Omental fat pad (tissue), 4 donors: ENCODE measurements around the gene COQ8B. TPM values are rescaled to one million over a fixed set of nuclear protein-coding genes. Genes with fewer than 3 reads are reported as not detected.

Experiments used
- ATAC-seq: fragments of 150-250 bp; one replicate; pipeline ENCODE4 v1.9.1; 2016; ENCODE audit warnings: mild to moderate bottlenecking, moderate library complexity; ENCODE audit not compliant: low FRiP score
- DNase-seq: peaks from one replicate; pipeline ENCODE4 v3.0.0-alpha.2; 2019; ENCODE audit warnings: low spot score
- total RNA-seq, 4 donors: library from RNA; depleted of rRNA; stranded (reverse); fragments of >200 nt; gene quantifications; one replicate each; pipeline ENCODE4 v1.1.0, GENCODE V29; 2016
- TF ChIP-seq, protein P1 (sequence below), 3 donors: fragments of 450-650 bp; IDR thresholded peaks; one replicate each; pipeline ENCODE4 v1.5.1; 2016 to 2017; ENCODE audit warnings: antibody characterized with exemption in 3 of 3, mild to moderate bottlenecking in 3 of 3, moderate library complexity in 2 of 3

The COQ8B gene
- total RNA-seq, 4 donors from 2014 or later, result 22.1 to 38.8 (median 28.1) TPM

DNA sequence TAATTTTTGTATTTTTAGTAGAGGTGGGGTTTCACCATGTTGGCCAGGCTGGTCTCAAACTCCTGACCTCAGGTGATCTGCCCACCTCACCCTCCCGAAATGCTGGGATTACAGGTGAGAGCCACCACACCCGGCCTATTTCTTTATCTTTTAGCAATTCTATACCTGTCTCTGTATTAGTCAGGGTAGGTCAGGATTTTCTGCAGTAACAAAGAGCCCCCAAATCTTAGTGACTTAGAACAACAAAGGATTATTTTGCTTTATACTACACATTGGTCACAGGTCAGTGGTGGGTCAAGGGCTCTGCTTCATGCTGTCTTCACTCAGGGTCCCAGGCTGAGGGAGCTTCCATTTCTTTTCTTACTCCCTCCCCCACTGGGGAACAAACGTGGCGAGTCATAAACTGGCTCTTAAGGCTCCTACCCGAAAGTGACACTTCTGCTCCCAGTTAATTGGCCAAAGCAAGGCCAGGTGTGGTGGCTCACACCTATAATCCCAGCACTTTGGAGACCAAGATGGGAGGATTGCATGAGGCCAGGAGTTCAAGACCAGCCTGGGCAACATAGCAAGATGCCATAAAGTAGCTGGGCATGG lies 7.1 kb upstream of the COQ8B start:
- DNase-seq (no peak), ATAC-seq (no peak)
- TF ChIP-seq, protein P1, sequence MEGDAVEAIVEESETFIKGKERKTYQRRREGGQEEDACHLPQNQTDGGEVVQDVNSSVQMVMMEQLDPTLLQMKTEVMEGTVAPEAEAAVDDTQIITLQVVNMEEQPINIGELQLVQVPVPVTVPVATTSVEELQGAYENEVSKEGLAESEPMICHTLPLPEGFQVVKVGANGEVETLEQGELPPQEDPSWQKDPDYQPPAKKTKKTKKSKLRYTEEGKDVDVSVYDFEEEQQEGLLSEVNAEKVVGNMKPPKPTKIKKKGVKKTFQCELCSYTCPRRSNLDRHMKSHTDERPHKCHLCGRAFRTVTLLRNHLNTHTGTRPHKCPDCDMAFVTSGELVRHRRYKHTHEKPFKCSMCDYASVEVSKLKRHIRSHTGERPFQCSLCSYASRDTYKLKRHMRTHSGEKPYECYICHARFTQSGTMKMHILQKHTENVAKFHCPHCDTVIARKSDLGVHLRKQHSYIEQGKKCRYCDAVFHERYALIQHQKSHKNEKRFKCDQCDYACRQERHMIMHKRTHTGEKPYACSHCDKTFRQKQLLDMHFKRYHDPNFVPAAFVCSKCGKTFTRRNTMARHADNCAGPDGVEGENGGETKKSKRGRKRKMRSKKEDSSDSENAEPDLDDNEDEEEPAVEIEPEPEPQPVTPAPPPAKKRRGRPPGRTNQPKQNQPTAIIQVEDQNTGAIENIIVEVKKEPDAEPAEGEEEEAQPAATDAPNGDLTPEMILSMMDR (IDR thresholded peaks at IDR 0.05), result no peak

DNA sequence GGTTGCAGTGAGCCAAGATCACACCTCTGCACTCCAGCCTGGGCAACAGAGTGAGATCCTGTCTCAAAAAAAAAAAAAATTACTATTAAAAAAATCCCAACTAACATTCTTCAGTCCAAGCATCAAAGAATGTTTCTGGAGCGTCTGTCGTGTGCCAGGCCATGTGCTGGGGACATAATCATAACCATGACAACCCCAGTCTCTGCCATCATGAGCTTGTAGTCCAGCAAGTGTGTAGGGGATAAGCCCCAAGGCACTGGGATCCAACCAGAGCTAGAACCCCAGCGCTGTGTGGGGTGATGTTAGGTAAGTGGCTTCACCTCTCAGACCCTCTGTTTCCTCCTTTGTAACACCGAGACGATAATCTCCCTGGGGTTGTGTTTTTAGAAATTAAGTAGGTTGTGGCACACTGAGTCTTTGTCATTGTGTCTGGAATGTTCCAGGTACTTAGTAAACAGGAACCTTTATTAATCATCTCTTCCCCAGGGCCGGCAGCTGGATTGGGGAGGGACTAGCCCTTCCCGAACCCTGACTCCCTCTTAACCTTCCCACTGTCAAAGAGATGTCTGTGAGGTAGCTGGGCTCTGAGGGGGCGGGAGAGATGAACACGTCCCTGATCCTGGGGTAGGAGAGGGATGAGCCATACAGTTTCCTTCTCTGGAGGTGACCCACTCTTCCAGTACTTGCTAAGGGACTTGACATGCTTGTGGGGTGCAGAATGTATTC lies 5.4 kb upstream of the COQ8B start:
- TF ChIP-seq, protein P1 (IDR thresholded peaks at IDR 0.05), result no peak
- no peak for DNase-seq
- ATAC-seq, result peak; percentile 22

DNA sequence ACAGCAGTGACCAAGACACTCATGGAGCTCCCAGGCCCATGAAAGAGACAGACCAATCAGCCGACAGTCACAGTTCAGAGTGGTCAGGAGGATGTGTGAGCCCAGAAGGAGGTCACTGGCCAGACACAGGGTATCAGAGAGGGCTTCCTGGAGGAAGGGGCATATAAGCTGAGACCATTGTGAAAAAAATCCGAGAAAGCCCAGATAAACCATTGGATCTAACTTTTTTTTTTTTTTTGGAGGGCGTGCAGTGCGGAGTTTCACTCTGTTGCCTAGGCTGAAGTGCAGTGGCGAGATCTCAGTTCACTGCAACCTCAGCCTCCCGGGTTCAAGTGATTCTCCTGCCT lies 4.4 kb upstream of the COQ8B start:
- DNase-seq, result no peak
- TF ChIP-seq, protein P1 (IDR thresholded peaks at IDR 0.05), result no peak
- ATAC-seq, result no peak

DNA sequence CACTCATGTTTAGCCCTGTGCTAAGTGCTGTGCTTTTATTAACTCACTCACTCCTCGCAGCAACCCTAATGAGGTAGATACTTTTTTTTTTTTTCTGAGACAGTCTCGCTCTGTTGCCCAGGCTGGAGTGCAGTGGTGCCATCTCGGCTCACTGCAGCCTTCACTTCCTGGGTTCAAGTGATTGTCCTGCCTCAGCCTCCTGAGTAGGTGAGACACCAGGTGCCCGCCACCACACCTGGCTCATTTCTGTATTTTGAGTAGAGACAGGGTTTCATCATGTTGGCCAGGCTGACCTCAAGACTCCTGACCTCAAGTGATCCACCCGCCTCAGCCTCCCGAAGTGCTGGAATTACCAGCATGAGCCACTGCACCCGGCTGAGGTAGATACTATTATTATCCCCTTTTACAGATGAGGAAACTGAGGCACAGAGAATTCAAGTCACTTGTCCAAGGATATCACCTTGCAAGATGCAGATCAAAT lies 2.8 kb upstream of the COQ8B start:
- TF ChIP-seq, protein P1 (IDR thresholded peaks at IDR 0.05), result no peak
- DNase-seq, result no peak
- no peak for ATAC-seq

DNA sequence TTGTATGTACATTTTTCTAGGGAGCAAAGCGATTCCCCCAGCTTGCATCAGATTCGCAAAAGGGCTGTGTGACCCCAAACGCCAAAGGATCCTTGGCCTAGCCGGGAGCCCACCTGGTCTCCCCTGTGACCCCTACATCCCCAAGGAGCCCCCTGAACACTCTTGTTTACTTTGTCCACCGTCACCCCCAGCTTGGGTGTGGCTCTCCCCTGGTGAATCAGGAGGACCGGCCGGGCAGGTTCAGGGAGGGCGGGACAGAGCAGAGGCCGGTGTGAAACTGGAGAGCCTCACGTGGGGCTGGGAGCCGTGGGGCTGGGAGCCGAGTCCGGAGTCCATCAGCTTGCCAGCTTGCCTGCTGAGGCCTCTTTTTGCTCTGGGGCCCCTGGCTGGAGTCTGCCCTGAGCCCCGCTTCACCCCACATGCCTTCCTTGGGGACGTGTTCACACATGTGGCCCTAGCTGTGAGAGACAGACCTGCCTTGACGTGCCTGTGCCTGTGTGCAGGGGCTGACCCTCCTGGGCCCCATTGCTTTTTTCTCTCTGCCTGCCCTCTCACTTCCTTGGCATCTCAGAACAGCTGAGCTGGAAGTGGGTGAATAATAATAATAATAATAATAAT lies 2.2 kb upstream of the COQ8B start:
- DNase-seq (no peak), ATAC-seq (no peak)
- TF ChIP-seq, protein P1 (IDR thresholded peaks at IDR 0.05), result no peak

DNA sequence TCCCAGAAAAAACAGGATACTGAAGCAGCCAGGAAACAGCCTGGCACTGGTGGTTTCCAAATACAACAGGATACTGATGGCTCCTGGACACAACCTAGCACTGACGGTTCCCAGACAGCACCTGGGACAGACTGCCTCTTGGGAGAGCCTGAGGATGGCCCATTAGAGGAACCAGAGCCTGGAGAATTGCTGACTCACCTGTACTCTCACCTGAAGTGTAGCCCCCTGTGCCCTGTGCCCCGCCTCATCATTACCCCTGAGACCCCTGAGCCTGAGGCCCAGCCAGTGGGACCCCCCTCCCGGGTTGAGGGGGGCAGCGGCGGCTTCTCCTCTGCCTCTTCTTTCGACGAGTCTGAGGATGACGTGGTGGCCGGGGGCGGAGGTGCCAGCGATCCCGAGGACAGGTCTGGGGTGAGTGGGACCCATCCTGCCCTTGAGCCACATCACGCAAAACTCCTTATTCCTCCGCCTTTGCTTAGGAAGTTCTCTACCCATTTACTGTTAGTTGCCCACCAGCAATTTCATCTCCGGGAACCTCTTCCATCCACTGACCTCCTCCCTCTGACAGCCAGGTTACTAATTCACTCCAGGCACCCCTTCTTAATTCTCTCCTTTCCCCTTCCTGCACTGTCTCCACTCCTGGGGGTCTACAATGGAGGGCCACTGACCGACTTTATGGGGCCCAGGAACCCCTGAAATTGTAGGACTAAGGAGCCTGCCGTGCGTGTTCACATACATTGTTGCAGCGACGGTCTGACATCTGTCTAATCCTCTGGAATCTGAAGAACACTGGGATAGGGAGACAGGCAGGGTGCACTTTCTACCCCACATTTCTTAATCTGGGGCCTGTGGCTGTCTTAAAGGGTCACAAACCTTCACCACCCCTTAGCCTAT lies 1.4 kb upstream of the COQ8B start:
- no peak for DNase-seq
- no peak for ATAC-seq
- TF ChIP-seq, protein P1 (IDR thresholded peaks at IDR 0.05), result no peak
